Inflammatory macrophage (primary cell): ENCODE results near the gene MCTP1.

Source experiments
- DNase-seq, 2 donors: peaks; one replicate each; pipeline ENCODE4 v3.0.0-alpha.2; 2020 to 2022

The MCTP1 gene

DNA sequence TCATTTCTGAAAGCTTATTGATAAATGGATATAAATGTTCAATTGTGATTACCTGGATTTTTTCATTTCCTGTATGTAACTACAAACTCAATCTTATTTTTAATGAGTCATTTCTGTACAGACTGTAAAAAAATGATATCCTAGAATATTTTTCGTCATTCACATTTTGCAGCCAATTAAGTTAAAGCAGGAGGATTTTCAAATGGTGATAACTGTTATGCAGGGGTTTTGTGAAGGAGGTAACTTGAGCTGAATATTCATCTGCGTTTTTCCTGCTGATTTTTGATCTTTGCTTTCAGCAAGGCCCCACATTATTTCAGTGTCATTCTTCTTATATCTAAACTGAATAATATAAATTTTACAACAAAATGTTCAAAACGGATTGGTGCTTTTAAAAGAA is 592.3 kb downstream of the MCTP1 start:
- no peak for DNase-seq

DNA sequence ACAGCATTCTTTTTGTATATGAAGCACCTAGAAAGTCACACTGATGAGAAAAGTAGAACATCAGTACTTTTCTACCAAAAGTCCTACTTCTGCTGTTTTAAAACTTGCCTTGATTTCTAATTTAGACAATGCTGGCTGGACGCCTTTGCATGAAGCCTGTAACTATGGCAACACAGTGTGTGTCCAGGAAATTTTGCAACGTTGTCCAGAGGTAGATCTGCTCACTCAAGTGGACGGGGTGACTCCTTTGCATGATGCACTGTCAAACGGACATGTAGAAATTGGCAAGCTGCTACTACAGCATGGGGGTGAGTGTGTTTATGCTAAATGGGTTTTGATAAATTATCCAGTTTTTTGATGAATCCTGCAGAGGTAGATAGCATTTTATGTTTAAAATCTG is 592.9 kb downstream of the MCTP1 start:
- peak in 1 of 2 donors; percentile 5 for DNase-seq

DNA sequence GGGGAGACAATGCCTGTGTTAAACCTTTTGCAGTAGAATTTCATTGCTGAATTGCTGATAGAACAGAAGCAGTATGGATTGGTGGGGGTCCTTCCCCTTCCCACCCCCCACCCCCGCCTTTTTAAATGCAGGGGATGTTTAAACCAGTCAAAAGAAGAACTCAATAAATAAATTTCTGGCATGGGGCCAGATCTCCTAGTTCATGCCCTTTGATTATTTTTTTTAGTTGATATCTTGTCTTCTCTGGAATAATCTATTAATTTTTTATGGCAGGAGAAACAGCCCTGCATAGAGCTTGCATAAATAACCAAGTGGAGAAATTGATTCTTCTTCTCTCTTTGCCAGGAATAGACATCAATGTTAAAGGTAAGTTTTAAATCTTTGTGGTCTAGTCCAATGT is 593.6 kb downstream of the MCTP1 start:
- no peak for DNase-seq

DNA sequence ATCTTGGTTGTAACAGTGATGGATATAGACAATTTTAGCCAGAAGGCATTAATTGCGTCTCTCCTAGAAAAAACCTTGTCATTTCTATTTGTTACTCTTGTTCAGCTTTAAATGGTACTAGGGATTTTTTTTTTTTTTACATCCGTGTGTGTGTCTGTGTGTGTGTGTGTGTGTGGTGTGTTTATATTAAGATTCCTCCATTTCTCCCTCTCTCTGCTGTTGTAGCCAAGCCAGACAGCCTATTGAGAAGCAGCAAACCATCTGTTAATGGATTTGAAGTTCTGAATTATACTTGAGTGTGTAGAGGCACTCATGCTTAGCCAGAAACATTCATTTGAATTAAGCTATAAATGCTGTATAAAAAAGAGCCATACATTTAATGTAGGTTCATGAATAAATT is 594.1 kb downstream of the MCTP1 start:
- no peak for DNase-seq

DNA sequence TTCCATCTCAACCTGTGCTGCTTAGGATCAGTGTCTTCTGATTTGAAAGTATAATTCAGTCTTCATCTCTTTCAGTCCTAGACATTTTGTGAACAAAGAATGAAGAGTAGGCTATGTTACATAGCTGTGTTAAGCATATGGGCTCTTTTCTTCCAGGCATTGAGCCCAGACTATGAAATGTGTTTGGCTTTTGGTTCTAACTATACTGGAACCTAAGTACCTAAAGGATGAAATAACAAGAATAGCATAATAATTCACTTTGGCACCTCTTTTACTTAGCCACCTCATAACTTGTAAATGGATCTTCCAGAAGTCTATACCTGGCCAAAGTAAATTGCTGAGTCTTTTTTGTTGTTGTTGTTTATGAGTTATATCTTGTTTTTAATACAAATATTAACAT is 595.0 kb downstream of the MCTP1 start:
- DNase-seq: no peak

DNA sequence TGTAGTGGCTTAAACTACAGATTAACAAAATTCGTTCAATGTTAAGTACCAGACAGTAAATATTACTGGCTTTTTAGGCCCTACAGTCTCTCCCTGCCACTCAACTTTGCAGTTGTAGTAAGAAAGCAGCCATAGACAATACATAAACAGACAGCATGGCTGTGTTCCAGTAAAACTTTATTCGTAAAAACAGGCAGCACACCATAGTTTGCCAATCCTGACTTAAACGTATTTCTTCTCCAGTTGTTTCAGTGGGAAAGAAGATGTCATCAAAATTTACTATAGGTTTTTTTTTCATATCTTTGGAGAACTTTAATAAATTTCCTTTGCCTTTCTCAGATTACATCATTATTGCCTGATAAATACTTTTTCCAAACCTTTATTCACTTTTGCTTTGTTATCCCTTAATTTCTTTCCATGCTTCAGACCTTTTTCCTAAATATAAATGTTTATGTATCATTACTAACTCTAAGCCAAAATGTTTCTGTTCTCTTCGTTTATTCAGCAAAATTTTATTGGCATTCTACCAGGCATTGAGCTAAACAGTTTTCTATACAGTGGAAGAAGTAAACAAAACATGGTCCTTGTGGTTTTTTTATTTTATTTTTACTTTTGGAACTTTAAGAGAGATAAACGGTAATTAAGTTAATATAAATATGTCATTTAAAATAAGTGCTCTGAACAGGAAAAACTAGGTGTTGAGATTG is 601.9 kb downstream of the MCTP1 start:
- no peak for DNase-seq

DNA sequence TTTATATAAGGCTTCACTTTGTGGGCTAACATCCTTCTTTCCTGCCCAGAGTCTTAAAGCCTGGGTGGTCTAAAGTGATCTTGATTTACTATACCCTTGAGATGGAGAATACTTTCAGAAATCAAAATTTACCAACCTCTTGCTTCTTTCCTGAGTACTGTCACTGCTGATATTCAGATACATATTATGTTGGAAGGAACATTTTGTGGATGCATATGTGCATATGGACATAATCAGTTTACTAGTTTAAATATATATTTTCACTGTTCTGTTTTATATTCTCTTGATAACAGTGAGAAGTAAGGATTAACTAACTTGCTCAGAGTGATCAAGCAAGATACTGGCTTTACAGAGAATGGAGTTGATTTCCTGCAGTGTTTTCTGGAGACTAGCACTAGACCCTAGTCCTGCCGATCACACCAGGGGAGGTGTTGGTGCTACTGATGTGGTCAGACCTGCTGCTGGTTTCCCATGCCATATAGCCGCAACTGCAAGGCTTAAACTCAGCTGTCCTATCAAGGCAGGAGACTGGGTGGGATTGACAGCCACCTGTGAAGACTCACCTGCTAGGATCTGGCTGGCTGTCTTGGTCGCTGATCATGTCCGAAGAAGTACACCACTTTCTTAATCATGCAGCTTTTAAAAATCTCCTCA is 608.8 kb downstream of the MCTP1 start:
- DNase-seq: no peak

DNA sequence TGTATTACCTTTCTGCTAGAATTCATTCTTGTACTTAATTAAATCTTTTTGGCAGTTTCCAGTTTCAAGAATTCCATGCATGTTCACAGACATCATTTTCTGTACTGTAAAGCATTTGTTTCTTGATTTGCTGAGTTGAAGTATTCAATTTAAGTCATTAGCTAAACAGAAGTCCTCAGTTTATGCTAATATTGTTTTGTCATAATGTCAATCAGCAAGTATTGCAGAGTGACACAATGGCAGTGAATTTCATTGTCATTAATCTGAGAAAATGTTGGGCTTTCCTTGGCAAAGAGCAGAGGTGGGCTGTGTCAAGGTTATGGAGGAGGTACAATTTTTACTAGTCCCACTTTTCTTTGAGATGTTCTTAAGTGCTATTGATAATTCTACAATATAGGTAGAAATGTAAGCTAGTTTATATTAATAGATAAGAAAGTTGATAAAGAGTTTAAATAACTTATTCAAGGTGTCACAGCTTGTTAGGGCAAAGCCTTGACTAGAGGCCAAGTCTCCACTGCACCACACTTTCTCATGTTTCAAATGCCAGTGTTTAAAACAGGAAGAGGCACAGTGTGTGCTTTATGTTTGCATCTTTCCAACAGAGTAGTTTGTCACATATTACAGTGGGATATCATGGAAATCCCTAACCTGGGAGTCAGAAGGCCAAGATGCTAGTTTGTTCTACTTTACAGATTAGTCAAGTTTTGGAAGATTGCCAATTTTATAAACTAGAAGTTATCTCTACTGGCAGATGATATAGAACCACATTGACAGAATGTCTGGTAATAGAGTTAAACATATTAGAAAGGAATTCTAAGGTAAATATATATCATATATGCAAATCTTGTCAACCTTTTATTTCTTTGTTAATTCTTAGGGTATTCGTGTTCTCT is 610.2 kb downstream of the MCTP1 start:
- DNase-seq: no peak

DNA sequence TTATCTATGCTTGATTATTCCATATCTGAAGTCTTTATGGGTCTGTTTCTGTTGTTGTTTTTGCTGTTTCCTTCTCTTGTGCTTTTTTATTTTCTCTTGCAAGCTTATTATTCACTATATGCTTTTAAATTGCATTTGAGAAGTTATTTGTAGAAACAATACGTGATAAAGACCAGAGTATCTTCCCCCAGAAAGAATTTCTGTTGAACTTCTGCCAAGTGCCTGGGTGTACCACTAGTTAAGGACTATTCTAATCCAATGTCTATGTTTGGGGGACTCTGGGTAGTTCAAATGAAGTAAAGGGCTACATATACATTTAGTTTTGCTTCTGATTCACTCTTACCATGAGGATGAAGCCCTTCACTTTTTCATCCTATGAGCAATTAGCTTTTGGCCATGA is 612.1 kb downstream of the MCTP1 start:
- DNase-seq: no peak

DNA sequence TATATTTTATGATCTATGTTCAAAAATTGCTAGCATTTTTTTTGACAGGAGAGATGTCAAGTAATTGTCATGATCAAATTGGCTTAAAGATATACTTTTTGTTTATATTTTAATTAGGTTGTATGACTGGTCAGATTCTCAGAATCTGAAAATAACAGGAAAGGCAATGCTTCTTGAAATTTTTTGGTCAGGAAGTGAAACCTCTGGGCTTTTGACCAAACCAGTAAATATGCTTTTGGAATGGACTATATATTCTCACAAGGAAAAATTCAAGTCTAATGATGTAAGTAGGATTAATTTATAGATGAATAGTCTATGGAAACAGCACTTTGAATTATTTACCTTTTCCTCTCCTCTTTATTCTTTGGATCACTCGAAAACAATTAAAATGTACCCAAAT is 614.2 kb downstream of the MCTP1 start:
- no peak for DNase-seq

DNA sequence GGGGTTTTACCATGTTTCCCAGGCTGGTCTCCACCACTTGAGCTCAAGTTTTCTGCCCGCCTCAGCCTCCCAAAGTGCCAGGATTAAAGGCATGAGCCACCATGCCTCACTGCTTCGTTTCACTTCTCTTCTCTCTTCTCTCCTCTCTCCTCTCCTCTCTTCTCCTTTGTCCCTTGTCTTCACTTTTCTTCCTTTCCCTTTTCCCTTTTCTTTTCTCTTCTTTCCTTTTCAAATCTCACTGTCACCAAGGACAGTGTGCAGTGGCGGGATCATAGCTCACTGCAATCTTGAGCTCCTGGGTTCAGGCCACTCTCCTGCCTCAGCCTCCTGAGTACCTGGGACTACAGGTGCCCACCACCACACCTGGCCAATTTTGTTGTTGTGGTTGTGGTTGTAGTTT is 617.0 kb downstream of the MCTP1 start:
- no peak for DNase-seq

DNA sequence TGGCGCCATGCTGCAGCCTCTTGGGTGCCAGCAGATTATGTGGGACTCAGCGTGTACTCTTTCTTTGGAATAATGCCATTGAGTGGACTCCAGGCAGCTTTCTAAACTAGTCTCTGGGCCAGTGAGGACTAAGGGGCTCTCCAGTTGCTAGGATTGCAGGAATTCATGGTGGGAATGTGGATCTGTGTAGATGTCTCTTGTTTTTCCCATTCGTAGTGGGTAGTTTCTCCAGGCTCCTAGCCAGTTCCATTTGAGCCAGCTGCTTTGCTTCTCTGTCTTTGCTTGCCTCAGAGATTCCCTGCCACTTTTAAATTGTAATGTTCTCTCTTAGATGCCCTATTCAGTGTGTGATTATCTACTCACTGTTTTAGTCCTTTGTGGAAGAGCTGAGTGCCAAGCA is 623.8 kb downstream of the MCTP1 start:
- DNase-seq: no peak

DNA sequence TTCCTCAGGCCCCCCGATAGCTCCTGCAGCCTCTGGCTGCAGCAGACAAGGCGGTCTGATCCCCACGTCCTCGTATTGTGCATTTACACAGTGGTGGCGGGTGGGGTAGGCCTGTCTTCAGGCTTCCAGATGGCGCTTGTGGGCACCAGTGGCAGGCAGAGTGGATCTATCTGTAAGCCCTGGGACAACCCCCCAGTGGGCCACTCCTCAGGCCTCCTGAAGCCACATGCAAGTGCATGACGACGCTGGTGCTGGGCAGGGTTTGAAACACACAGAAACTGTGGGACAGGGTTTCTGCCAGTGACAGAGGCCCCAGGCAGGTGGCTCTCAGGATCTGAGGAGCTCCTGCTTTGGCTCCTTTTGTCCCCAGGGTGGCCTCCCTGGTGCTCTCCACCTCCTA is 624.4 kb downstream of the MCTP1 start:
- DNase-seq: no peak

DNA sequence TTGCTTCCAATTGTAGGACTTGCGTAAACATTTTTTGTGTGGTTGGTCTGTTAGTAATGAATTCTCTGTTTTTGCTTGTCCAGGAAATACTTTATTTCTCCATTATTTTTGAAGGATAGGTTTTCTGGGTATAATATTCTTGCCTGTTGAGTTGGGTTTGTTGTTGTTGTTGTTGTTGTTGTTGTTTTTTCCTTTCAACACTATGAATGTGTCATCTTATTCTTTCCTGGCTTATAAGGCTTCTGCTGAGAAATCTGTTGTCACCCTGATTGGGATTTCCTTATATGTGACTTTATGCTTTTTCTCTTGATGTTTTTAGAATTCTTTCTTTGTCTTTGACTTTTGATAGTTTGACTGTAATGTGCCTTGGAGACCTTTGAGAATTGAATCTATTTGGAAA is 626.6 kb downstream of the MCTP1 start:
- no peak for DNase-seq
